Activated T-helper 1 cell treated with anti-CD3 and anti-CD28 coated beads, Interleukin-12 subunit alpha, Interleukin-12 subunit beta, Interleukin-2, Interleukin-4 antibody, amounts not matched to agents 30 ng/mL and 10 ng/mL and 1 ng/mL, durations not matched to agents 14 hours and 24 hours and 36 hours (primary cell): ENCODE data around the gene MZF1. TPM values are rescaled to one million over a fixed set of nuclear protein-coding genes. Genes with fewer than 3 reads are reported as not detected.

Source experiments
- DNase-seq: peaks from one replicate; pipeline ENCODE4 v3.0.0; 2021; ENCODE audit warnings: low spot score
- H3K27ac Mint-ChIP-seq: one replicate; pipeline ENCODE4 v1.8.0; 2021; ENCODE audit warnings: mild to moderate bottlenecking, mixed read lengths
- H3K27me3 Mint-ChIP-seq: one replicate; pipeline ENCODE4 v1.8.0; 2022; ENCODE audit warnings: mild to moderate bottlenecking, moderate library complexity, mixed read lengths; ENCODE audit not compliant: insufficient read depth
- H3K36me3 Mint-ChIP-seq: one replicate; pipeline ENCODE4 v1.8.0; 2021; ENCODE audit warnings: low read depth, mixed read lengths
- H3K4me1 Mint-ChIP-seq: one replicate; pipeline ENCODE4 v1.8.0; 2021; ENCODE audit warnings: low read depth, mixed read lengths
- H3K4me3 Mint-ChIP-seq: one replicate; pipeline ENCODE4 v1.8.0; 2021; ENCODE audit warnings: mild to moderate bottlenecking, moderate library complexity, mixed read lengths
- H3K9me3 Mint-ChIP-seq: one replicate; pipeline ENCODE4 v1.8.0; 2021; ENCODE audit warnings: mixed read lengths
- intact Hi-C: fragments of 100-400 bp; cut with micrococcal nuclease; formaldehyde crosslinking; loops from one replicate; pipeline ENCODE4 v1.15.1; 2024
- total RNA-seq: library from RNA; stranded (reverse); gene quantifications from 2 replicates; pipeline ENCODE4 v1.2.3, GENCODE V29; 2022

The MZF1 gene
- total RNA-seq, 1 donor from 2014 or later, result 21.6 TPM

- Mint-ChIP-seq H3K27me3 (peaks cover 8% of the 10 kb centered on the region), H3K9me3 (no peaks in the 10 kb centered on the region), H3K27ac (no peak overlapping the region), H3K36me3 (no peaks in the 10 kb centered on the region), H3K4me1 (no peaks in the 10 kb centered on the region), H3K4me3 (no peak overlapping the region)
- intact Hi-C loops, result no loop called here
- no peak for DNase-seq
Measured at GRCh38 chr19:58531034-58531840, 41.9 kb downstream of the MZF1 start.

- Mint-ChIP-seq H3K36me3 (no peaks in the 10 kb centered on the region), H3K4me1 (no peaks in the 10 kb centered on the region), H3K27ac (no peak overlapping the region), H3K4me3 (no peak overlapping the region), H3K9me3 (no peaks in the 10 kb centered on the region), H3K27me3 (peaks cover 8% of the 10 kb centered on the region)
- intact Hi-C loops, result no loop called here
- DNase-seq, result no peak
Measured at GRCh38 chr19:58529405-58529804, 43.7 kb downstream of the MZF1 start.

- intact Hi-C loops, result no loop called here
- no peak for DNase-seq
- no peaks in the 10 kb centered on the region for H3K9me3 Mint-ChIP-seq
- H3K4me1 Mint-ChIP-seq, result peaks cover 26% of the 10 kb centered on the region
- no peak overlapping the region for H3K27ac Mint-ChIP-seq
- peaks cover 10% of the 10 kb centered on the region for H3K36me3 Mint-ChIP-seq
- H3K27me3 Mint-ChIP-seq, result peaks cover 4% of the 10 kb centered on the region
- no peak overlapping the region for H3K4me3 Mint-ChIP-seq
Measured at GRCh38 chr19:58522709-58523108, 50.4 kb downstream of the MZF1 start.

- intact Hi-C loops, result no loop called here
- Mint-ChIP-seq H3K36me3 (peaks cover 10% of the 10 kb centered on the region), H3K27ac (peak overlapping the region; percentile 4), H3K4me1 (peaks cover 26% of the 10 kb centered on the region), H3K9me3 (no peaks in the 10 kb centered on the region), H3K4me3 (peak overlapping the region; percentile 48), H3K27me3 (peaks cover 3% of the 10 kb centered on the region)
- DNase-seq, result no peak
Measured at GRCh38 chr19:58521651-58522050, 51.5 kb downstream of the MZF1 start.

GRCh38 chr19:58520257-58520599 is 52.9 kb downstream of the MZF1 start:
- Mint-ChIP-seq H3K4me3 (peak overlapping the region; percentile 99), H3K27ac (peak overlapping the region; percentile 99), H3K9me3 (no peaks in the 10 kb centered on the region), H3K36me3 (peaks cover 21% of the 10 kb centered on the region), H3K27me3 (peaks cover 3% of the 10 kb centered on the region), H3K4me1 (peaks cover 33% of the 10 kb centered on the region)
- intact Hi-C loops, result loop anchor here (1.0 kb wide), 1 partner anchor 18 kb away; no protein-coding TSS in a partner anchor
- no peak for DNase-seq

- H3K9me3 Mint-ChIP-seq, result no peaks in the 10 kb centered on the region
- intact Hi-C loops, result loop anchor here (1.0 to 2.0 kb wide), 14 partner anchors 19 to 301 kb away; partner anchors contain the start of genes ERVK3-1, MZF1, TRIM28 and UBE2M
- H3K27me3 Mint-ChIP-seq, result peaks cover 3% of the 10 kb centered on the region
- DNase-seq, result peak; percentile 91
- H3K4me3 Mint-ChIP-seq, result peak within 1 kb of the TSS; percentile 99
- peak within 1 kb of the TSS; percentile 99 for H3K27ac Mint-ChIP-seq
- H3K4me1 Mint-ChIP-seq, result peaks cover 34% of the 10 kb centered on the region
- peaks cover 24% of the 10 kb centered on the region for H3K36me3 Mint-ChIP-seq
Measured at GRCh38 chr19:58519355-58520256, 53.5 kb downstream of the MZF1 start, which contains the start of gene ZBTB45. Gene ZBTB45 (minus strand): TSS chr19:58519810. CDS start chr19:58517673, 2,137 bp downstream.

GRCh38 chr19:58519087-58519354 is 54.1 kb downstream of the MZF1 start:
- DNase-seq, result peak; percentile 42
- peaks cover 25% of the 10 kb centered on the region for H3K36me3 Mint-ChIP-seq
- H3K4me3 Mint-ChIP-seq, result peak overlapping the region; percentile 99
- peak overlapping the region; percentile 99 for H3K27ac Mint-ChIP-seq
- no peaks in the 10 kb centered on the region for H3K9me3 Mint-ChIP-seq
- intact Hi-C loops, result loop anchor here (1.0 to 2.0 kb wide), 13 partner anchors 20 to 300 kb away; partner anchors contain the start of genes ERVK3-1, MZF1, TRIM28 and UBE2M
- peaks cover 3% of the 10 kb centered on the region for H3K27me3 Mint-ChIP-seq
- peaks cover 34% of the 10 kb centered on the region for H3K4me1 Mint-ChIP-seq

- Mint-ChIP-seq H3K9me3 (no peaks in the 10 kb centered on the region), H3K27me3 (peaks cover 3% of the 10 kb centered on the region), H3K36me3 (peaks cover 26% of the 10 kb centered on the region), H3K4me1 (peaks cover 34% of the 10 kb centered on the region), H3K4me3 (peak overlapping the region; percentile 99), H3K27ac (peak overlapping the region; percentile 99)
- DNase-seq, result no peak
- intact Hi-C loops, result loop anchor here (1.0 to 2.0 kb wide), 13 partner anchors 19 to 300 kb away; partner anchors contain the start of genes ERVK3-1, MZF1, TRIM28 and UBE2M
Measured at GRCh38 chr19:58518256-58519086, 54.7 kb downstream of the MZF1 start.

GRCh38 chr19:58516964-58517833 is 55.9 kb downstream of the MZF1 start:
- intact Hi-C loops, result no loop called here
- DNase-seq, result no peak
- peaks cover 26% of the 10 kb centered on the region for H3K36me3 Mint-ChIP-seq
- H3K9me3 Mint-ChIP-seq, result no peaks in the 10 kb centered on the region
- H3K27me3 Mint-ChIP-seq, result peaks cover 3% of the 10 kb centered on the region
- peaks cover 34% of the 10 kb centered on the region for H3K4me1 Mint-ChIP-seq
- H3K27ac Mint-ChIP-seq, result no peak overlapping the region
- H3K4me3 Mint-ChIP-seq, result peak overlapping the region; percentile 22

- Mint-ChIP-seq H3K4me3 (peak overlapping the region; percentile 76), H3K36me3 (peaks cover 26% of the 10 kb centered on the region), H3K9me3 (no peaks in the 10 kb centered on the region), H3K4me1 (peaks cover 34% of the 10 kb centered on the region), H3K27me3 (peaks cover 3% of the 10 kb centered on the region), H3K27ac (peak overlapping the region; percentile 93)
- DNase-seq, result no peak
- intact Hi-C loops, result no loop called here
Measured at GRCh38 chr19:58516246-58516836, 56.8 kb downstream of the MZF1 start.

- Mint-ChIP-seq H3K9me3 (no peaks in the 10 kb centered on the region), H3K27me3 (peaks cover 3% of the 10 kb centered on the region), H3K27ac (peak overlapping the region; percentile 93), H3K4me3 (peak overlapping the region; percentile 91), H3K4me1 (peaks cover 30% of the 10 kb centered on the region), H3K36me3 (peaks cover 24% of the 10 kb centered on the region)
- intact Hi-C loops, result no loop called here
- no peak for DNase-seq
Measured at GRCh38 chr19:58515259-58515658, 57.9 kb downstream of the MZF1 start.
